Measurements from ENCODE around the gene MLH1.

DNA sequence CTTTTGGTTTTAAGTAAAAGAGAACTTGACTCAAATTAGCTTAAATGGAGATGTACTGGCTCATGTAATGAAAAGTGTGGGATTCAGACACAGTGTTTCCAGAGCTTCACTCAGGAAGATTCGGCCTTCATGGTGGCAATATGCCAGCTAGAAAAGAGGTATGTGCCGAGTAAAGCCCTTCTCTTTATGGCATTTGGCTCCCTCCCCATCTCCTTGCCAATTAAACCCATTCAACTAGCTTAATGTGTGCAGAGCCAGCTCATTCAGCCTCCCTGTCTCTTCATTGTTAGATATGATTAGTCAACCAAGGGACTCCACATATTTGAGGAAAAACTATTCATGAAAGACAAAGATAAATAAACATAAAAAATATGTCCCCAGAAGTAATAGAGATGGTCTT, 33.5 kb upstream of the MLH1 start:
- TF ChIP-seq, protein P1, sequence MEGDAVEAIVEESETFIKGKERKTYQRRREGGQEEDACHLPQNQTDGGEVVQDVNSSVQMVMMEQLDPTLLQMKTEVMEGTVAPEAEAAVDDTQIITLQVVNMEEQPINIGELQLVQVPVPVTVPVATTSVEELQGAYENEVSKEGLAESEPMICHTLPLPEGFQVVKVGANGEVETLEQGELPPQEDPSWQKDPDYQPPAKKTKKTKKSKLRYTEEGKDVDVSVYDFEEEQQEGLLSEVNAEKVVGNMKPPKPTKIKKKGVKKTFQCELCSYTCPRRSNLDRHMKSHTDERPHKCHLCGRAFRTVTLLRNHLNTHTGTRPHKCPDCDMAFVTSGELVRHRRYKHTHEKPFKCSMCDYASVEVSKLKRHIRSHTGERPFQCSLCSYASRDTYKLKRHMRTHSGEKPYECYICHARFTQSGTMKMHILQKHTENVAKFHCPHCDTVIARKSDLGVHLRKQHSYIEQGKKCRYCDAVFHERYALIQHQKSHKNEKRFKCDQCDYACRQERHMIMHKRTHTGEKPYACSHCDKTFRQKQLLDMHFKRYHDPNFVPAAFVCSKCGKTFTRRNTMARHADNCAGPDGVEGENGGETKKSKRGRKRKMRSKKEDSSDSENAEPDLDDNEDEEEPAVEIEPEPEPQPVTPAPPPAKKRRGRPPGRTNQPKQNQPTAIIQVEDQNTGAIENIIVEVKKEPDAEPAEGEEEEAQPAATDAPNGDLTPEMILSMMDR (IDR thresholded peaks at IDR 0.05 in 8 of 11, conservative IDR thresholded peaks at IDR 0.05 in 3 of 11) = no peak
- TF ChIP-seq POLR2A (IDR thresholded peaks at IDR 0.05) (no peak), POLR2AphosphoS5 (IDR thresholded peaks at IDR 0.05) (no peak)

Data from spleen (tissue), 7 donors.